GM23338 (cell line): Measurements from ENCODE around the gene CASP8. TPM values are rescaled to one million over a fixed set of nuclear protein-coding genes. Genes with fewer than 3 reads are reported as not detected.

Source experiments
- ATAC-seq: fragments of 200-7000 bp; cut with Tn5 transposase; 3 replicates; pipeline ENCODE4 v1.9.1; 2020
- DNase-seq: peaks from one replicate; pipeline ENCODE4 v3.0.0-alpha.2; 2015; ENCODE audit warnings: low spot score
- H2AFZ ChIP-seq: fragments of 200-600 bp; sonication (generic); 2 replicates; pipeline ENCODE4 v1.8.0; 2016; ENCODE audit warnings: antibody characterized with exemption, mild to moderate bottlenecking, moderate library complexity
- H3F3A ChIP-seq: fragments of 200-600 bp; sonication (generic); replicated peaks from 2 replicates; pipeline ENCODE4 v1.8.0; 2017; ENCODE audit warnings: antibody characterized with exemption, mixed run types, low read depth
- H3K27ac ChIP-seq: fragments of 200-600 bp; sonication (generic); 2 replicates; pipeline ENCODE4 v1.6.1; 2016; ENCODE audit warnings: low read depth
- H3K27me3 ChIP-seq: fragments of 200-600 bp; sonication (generic); 2 replicates; pipeline ENCODE4 v1.8.0; 2016; ENCODE audit warnings: mild to moderate bottlenecking, mixed run types, moderate library complexity; ENCODE audit not compliant: insufficient read depth
- H3K36me3 ChIP-seq: fragments of 200-600 bp; sonication (generic); 2 replicates; pipeline ENCODE4 v1.8.0; 2016; ENCODE audit warnings: mild to moderate bottlenecking; ENCODE audit not compliant: insufficient read depth
- H3K4me1 ChIP-seq: fragments of 200-600 bp; sonication (generic); 2 replicates; pipeline ENCODE4 v1.8.0; 2016; ENCODE audit warnings: mild to moderate bottlenecking, moderate library complexity; ENCODE audit not compliant: insufficient read depth
- H3K4me2 ChIP-seq: fragments of 200-600 bp; sonication (generic); 2 replicates; pipeline ENCODE4 v1.7.1; 2017; ENCODE audit warnings: mixed run types
- H3K4me3 ChIP-seq: fragments of 200-600 bp; sonication (generic); 2 replicates; pipeline ENCODE4 v1.6.1; 2016; ENCODE audit warnings: mixed run types
- H3K79me2 ChIP-seq: fragments of 200-600 bp; sonication (generic); replicated peaks from 2 replicates; pipeline ENCODE4 v1.8.0; 2017; ENCODE audit warnings: mild to moderate bottlenecking; ENCODE audit not compliant: insufficient read depth
- H3K9me2 ChIP-seq: fragments of 200-600 bp; sonication (generic); 2 replicates; pipeline ENCODE4 v1.8.0; 2017; ENCODE audit not compliant: insufficient read depth
- H4K20me1 ChIP-seq: fragments of 200-600 bp; sonication (generic); replicated peaks from 2 replicates; pipeline ENCODE4 v1.8.0; 2017; ENCODE audit warnings: mild to moderate bottlenecking; ENCODE audit not compliant: insufficient read depth
- H3K27ac Mint-ChIP-seq: 2 replicates; pipeline ENCODE4 v1.8.0; 2020; ENCODE audit warnings: inconsistent platforms, mild to moderate bottlenecking, moderate library complexity, mixed read lengths
- H3K27me3 Mint-ChIP-seq: 3 replicates; pipeline ENCODE4 v1.8.0; 2022; ENCODE audit warnings: low read depth, mild to moderate bottlenecking, moderate library complexity, mixed read lengths, inconsistent platforms; ENCODE audit not compliant: insufficient read depth, poor library complexity
- H3K36me3 Mint-ChIP-seq: 3 replicates; pipeline ENCODE4 v1.8.0; 2021; ENCODE audit warnings: low read depth, mild to moderate bottlenecking, inconsistent platforms, moderate library complexity, mixed read lengths
- H3K4me1 Mint-ChIP-seq: 3 replicates; pipeline ENCODE4 v1.8.0; 2020; ENCODE audit warnings: mild to moderate bottlenecking, inconsistent platforms, mixed read lengths
- H3K4me3 Mint-ChIP-seq: 3 replicates; pipeline ENCODE4 v1.8.0; 2021; ENCODE audit warnings: moderate library complexity, mild to moderate bottlenecking, inconsistent platforms, mixed read lengths
- H3K9me3 Mint-ChIP-seq: 3 replicates; pipeline ENCODE4 v1.8.0; 2020; ENCODE audit warnings: moderate library complexity, mild to moderate bottlenecking, inconsistent platforms, mixed read lengths
- CREB1 ChIP-seq: fragments of 250-450 bp; sonication (Bioruptor Pico); IDR thresholded peaks from 2 replicates; pipeline ENCODE4 v1.5.0; 2020; ENCODE audit warnings: low read depth, mild to moderate bottlenecking, moderate library complexity
- EZH2 ChIP-seq: fragments of 200-600 bp; sonication (generic); IDR thresholded peaks from one replicate; pipeline ENCODE4 v1.8.0; 2017; ENCODE audit warnings: antibody characterized with exemption, mild to moderate bottlenecking, low read depth; ENCODE audit not compliant: unreplicated experiment
- NANOG ChIP-seq: IDR thresholded peaks from 2 replicates; pipeline ENCODE4 v1.6.1; 2016; ENCODE audit warnings: antibody characterized with exemption, borderline replicate concordance
- ZNF114 ChIP-seq: fragments of 250-450 bp; sonication (Bioruptor Pico); IDR thresholded peaks from 2 replicates; pipeline ENCODE4 v1.5.0; 2020; ENCODE audit warnings: mild to moderate bottlenecking, moderate library complexity
- ZNF331 ChIP-seq: fragments of 250-450 bp; sonication (Bioruptor Pico); IDR thresholded peaks from 2 replicates; pipeline ENCODE4 v1.5.0; 2020; ENCODE audit warnings: low read depth, mild to moderate bottlenecking, moderate library complexity
- ZNF462 ChIP-seq: fragments of 250-450 bp; sonication (Bioruptor Pico); IDR thresholded peaks from 2 replicates; pipeline ENCODE4 v1.5.0; 2020; ENCODE audit warnings: mild to moderate bottlenecking, moderate library complexity
- polyA plus RNA-seq: library from polyadenylated mRNA; unstranded; fragments of >200 nt; fragmentation: Nextera tagmentation; extraction: Ambion mirVana; gene quantifications from 2 replicates; pipeline ENCODE4 v1.2.1, GENCODE V29; 2016
- total RNA-seq: library from RNA; depleted of rRNA; stranded (reverse); fragments of >200 nt; shearing (Covaris generic); gene quantifications from 2 replicates; pipeline ENCODE4 v1.2.3, GENCODE V29; 2014
- TF ChIP-seq, protein P1 (sequence below): IDR thresholded peaks from 2 replicates; pipeline ENCODE4 v1.6.1; 2016; ENCODE audit warnings: antibody characterized with exemption
- TF ChIP-seq, protein P2 (sequence below), 2 experiments: fragments of 200-600 bp in 1 of 2; sonication (generic) in 1 of 2; conservative IDR thresholded peaks; 2 replicates each; pipeline versions ENCODE4 v1.5.1 to v1.6.1; 2016 to 2017; ENCODE audit warnings: antibody characterized with exemption in 2 of 2, low read depth in 2 of 2, mild to moderate bottlenecking in 2 of 2, moderate library complexity in 1 of 2
- TF ChIP-seq, protein P3 (sequence below): IDR thresholded peaks from one replicate; pipeline ENCODE4 v1.6.1; 2018; ENCODE audit warnings: antibody characterized with exemption; ENCODE audit not compliant: unreplicated experiment

CASP8 gene
- total and polyA plus RNA-seq, 2 experiments from 2014 or later = 2.3 to 3.6 TPM

- TF ChIP-seq EZH2 (no peak), NANOG (no peak)
- TF ChIP-seq, protein P1, sequence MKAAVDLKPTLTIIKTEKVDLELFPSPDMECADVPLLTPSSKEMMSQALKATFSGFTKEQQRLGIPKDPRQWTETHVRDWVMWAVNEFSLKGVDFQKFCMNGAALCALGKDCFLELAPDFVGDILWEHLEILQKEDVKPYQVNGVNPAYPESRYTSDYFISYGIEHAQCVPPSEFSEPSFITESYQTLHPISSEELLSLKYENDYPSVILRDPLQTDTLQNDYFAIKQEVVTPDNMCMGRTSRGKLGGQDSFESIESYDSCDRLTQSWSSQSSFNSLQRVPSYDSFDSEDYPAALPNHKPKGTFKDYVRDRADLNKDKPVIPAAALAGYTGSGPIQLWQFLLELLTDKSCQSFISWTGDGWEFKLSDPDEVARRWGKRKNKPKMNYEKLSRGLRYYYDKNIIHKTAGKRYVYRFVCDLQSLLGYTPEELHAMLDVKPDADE = no peak
Observed at GRCh38 chr2:201308914-201309313, 48.6 kb downstream of the CASP8 start (continued).

DNA sequence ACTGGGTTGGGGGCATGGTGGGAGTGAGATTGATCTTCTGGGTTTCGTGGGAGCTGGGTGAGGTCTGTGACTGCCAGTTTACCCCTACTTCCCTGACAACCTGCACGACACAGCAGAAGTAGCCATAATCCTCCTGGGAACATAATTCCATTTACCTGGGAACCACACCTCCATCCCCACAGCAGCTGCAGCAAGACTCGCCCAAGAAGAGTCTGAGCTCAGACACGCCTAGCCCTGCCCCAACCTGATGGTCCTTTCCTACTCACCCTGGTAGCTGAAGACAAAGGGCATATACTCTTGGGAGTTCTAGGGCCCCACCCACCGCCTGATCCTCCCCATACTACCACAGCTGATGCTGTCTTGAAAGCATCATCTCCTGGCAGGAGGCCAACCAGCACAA, 53.0 kb downstream of the CASP8 start:
- DNase-seq (no peak), ATAC-seq (no peak)
- no peaks in the 10 kb centered on the region for H3K36me3 Mint-ChIP-seq

More for the DNA sequence above, 53.0 kb downstream of the CASP8 start:
- H3K9me2 ChIP-seq = peaks cover 6% of the 10 kb centered on the region; the same call in 1 of the 2 replicates
- no peak for TF ChIP-seq ZNF331 (CRISPR knock-in tag)
- no peak for TF ChIP-seq ZNF114 (CRISPR knock-in tag)
- TF ChIP-seq, protein P1 = no peak
- TF ChIP-seq, protein P2, sequence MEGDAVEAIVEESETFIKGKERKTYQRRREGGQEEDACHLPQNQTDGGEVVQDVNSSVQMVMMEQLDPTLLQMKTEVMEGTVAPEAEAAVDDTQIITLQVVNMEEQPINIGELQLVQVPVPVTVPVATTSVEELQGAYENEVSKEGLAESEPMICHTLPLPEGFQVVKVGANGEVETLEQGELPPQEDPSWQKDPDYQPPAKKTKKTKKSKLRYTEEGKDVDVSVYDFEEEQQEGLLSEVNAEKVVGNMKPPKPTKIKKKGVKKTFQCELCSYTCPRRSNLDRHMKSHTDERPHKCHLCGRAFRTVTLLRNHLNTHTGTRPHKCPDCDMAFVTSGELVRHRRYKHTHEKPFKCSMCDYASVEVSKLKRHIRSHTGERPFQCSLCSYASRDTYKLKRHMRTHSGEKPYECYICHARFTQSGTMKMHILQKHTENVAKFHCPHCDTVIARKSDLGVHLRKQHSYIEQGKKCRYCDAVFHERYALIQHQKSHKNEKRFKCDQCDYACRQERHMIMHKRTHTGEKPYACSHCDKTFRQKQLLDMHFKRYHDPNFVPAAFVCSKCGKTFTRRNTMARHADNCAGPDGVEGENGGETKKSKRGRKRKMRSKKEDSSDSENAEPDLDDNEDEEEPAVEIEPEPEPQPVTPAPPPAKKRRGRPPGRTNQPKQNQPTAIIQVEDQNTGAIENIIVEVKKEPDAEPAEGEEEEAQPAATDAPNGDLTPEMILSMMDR (conservative IDR thresholded peaks at IDR 0.05; ENCODE audit: low read depth in 2 of 2) = no peak
- no peak for TF ChIP-seq CREB1 (CRISPR knock-in tag)
- TF ChIP-seq NANOG = no peak
- TF ChIP-seq ZNF462 (CRISPR knock-in tag) = no peak
- TF ChIP-seq, protein P3, sequence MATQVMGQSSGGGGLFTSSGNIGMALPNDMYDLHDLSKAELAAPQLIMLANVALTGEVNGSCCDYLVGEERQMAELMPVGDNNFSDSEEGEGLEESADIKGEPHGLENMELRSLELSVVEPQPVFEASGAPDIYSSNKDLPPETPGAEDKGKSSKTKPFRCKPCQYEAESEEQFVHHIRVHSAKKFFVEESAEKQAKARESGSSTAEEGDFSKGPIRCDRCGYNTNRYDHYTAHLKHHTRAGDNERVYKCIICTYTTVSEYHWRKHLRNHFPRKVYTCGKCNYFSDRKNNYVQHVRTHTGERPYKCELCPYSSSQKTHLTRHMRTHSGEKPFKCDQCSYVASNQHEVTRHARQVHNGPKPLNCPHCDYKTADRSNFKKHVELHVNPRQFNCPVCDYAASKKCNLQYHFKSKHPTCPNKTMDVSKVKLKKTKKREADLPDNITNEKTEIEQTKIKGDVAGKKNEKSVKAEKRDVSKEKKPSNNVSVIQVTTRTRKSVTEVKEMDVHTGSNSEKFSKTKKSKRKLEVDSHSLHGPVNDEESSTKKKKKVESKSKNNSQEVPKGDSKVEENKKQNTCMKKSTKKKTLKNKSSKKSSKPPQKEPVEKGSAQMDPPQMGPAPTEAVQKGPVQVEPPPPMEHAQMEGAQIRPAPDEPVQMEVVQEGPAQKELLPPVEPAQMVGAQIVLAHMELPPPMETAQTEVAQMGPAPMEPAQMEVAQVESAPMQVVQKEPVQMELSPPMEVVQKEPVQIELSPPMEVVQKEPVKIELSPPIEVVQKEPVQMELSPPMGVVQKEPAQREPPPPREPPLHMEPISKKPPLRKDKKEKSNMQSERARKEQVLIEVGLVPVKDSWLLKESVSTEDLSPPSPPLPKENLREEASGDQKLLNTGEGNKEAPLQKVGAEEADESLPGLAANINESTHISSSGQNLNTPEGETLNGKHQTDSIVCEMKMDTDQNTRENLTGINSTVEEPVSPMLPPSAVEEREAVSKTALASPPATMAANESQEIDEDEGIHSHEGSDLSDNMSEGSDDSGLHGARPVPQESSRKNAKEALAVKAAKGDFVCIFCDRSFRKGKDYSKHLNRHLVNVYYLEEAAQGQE = no peak
- H3K27ac Mint-ChIP-seq = no peak overlapping the region
- H3K9me3 Mint-ChIP-seq = peaks cover 4% of the 10 kb centered on the region; the same call in 1 of the 3 replicates
- H3K4me2 ChIP-seq = no peak overlapping the region
- peaks cover 1% of the 10 kb centered on the region for H3K27me3 Mint-ChIP-seq
- H3K4me1 ChIP-seq = no peaks in the 10 kb centered on the region
- H4K20me1 ChIP-seq = no peaks in the 10 kb centered on the region
- H3K27me3 ChIP-seq = no peaks in the 10 kb centered on the region
- H3K36me3 ChIP-seq = no peaks in the 10 kb centered on the region; the same call in 1 of the 2 replicates
- peaks cover 13% of the 10 kb centered on the region for H3K4me1 Mint-ChIP-seq
- no peak overlapping the region for H3K4me3 ChIP-seq
- H3F3A ChIP-seq = no peaks in the 10 kb centered on the region
- H3K79me2 ChIP-seq = no peaks in the 10 kb centered on the region
- H3K27ac ChIP-seq = no peak overlapping the region
- H3K4me3 Mint-ChIP-seq = no peak overlapping the region
- H2AFZ ChIP-seq = no peak overlapping the region
